SK-N-SH (cell line): Measurements from ENCODE around the gene SMIM29.

Experiments used
- EP300 ChIP-seq, 2 experiments: IDR thresholded peaks; 2 replicates each; pipeline versions ENCODE4 v1.4.0 to v1.6.1; 2012; ENCODE audit warnings: borderline replicate concordance in 1 of 2, low read depth in 1 of 2, low read length in 1 of 2
- EZH2phosphoT487 ChIP-seq: fragments of 200-600 bp; sonication (generic); IDR thresholded peaks from 2 replicates; pipeline ENCODE4 v1.6.1; 2017; ENCODE audit warnings: low read depth, mixed run types, mild to moderate bottlenecking, antibody characterized with exemption, moderate library complexity, borderline replicate concordance
- GABPA ChIP-seq: IDR thresholded peaks from 2 replicates; pipeline ENCODE4 v1.4.0; 2012; ENCODE audit warnings: low read depth, mild to moderate bottlenecking
- POLR2AphosphoS5 ChIP-seq: IDR thresholded peaks from 2 replicates; pipeline ENCODE4 v1.6.1; 2012; ENCODE audit warnings: low read depth, low read length
- RAD21 ChIP-seq: IDR thresholded peaks from 2 replicates; pipeline ENCODE4 v1.6.1; 2012; ENCODE audit warnings: mild to moderate bottlenecking, low read length
- TF ChIP-seq, protein P1 (sequence below): IDR thresholded peaks from 2 replicates; pipeline ENCODE4; 2012
- TF ChIP-seq, protein P2 (sequence below): fragments of 200-600 bp; sonication (generic); IDR thresholded peaks from 2 replicates; pipeline ENCODE4 v1.6.1; 2017; ENCODE audit warnings: antibody characterized with exemption, mild to moderate bottlenecking, moderate library complexity
- TF ChIP-seq, protein P3 (sequence below): IDR thresholded peaks from 2 replicates; pipeline ENCODE4 v1.4.0; 2012; ENCODE audit warnings: low read depth
- TF ChIP-seq, protein P4 (sequence below): fragments of 150-350 bp; IDR thresholded peaks from 2 replicates; pipeline ENCODE4 v1.6.1; 2017; ENCODE audit warnings: antibody characterized with exemption, low read length, low read depth, borderline replicate concordance

DNA sequence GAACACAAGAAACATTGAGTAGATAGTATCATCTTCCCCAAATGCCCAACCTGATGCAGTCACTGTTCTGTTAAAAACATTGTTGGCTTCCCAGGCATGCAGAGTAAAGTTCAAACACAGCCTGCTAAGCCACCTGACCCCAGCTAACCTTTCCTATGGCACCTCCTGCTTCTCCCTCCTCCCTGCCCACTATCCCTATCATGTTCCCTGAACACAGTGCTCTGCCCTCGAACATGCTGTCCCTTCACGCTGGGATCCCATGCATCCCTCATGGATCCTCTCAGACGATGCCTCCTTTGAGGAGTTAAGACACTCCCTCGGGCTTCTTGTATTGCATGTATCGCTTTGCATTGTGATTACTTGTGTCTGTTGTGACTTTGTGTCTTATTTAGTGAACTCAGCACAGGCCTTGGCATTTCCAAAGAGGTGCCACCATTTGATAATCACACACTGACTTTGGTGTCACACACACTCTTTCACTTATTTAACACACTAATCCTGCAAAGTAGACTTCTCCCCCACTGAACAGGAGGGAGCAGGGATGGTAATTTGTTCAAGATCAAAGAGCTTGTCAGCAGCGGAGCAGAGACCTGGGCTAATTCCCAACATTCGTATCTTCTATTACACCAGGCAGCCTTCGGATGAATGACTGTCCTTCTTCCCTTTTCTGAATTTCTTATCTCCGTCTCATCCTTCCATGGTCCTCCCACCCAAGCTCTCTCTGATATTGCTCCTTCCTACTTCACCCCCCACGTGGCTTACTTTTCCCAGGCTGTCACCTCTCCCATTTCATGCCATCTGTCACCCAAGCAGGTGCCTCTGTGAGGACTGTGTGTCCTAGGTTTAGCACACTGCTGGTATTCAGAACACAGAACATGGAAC lies 28.3 kb upstream of the SMIM29 start:
- TF ChIP-seq, protein P1, sequence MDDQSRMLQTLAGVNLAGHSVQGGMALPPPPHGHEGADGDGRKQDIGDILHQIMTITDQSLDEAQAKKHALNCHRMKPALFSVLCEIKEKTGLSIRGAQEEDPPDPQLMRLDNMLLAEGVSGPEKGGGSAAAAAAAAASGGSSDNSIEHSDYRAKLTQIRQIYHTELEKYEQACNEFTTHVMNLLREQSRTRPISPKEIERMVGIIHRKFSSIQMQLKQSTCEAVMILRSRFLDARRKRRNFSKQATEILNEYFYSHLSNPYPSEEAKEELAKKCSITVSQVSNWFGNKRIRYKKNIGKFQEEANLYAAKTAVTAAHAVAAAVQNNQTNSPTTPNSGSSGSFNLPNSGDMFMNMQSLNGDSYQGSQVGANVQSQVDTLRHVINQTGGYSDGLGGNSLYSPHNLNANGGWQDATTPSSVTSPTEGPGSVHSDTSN: no peak
- TF ChIP-seq, protein P2, sequence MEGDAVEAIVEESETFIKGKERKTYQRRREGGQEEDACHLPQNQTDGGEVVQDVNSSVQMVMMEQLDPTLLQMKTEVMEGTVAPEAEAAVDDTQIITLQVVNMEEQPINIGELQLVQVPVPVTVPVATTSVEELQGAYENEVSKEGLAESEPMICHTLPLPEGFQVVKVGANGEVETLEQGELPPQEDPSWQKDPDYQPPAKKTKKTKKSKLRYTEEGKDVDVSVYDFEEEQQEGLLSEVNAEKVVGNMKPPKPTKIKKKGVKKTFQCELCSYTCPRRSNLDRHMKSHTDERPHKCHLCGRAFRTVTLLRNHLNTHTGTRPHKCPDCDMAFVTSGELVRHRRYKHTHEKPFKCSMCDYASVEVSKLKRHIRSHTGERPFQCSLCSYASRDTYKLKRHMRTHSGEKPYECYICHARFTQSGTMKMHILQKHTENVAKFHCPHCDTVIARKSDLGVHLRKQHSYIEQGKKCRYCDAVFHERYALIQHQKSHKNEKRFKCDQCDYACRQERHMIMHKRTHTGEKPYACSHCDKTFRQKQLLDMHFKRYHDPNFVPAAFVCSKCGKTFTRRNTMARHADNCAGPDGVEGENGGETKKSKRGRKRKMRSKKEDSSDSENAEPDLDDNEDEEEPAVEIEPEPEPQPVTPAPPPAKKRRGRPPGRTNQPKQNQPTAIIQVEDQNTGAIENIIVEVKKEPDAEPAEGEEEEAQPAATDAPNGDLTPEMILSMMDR: no peak
- no peak for TF ChIP-seq EZH2phosphoT487
- no peak for TF ChIP-seq RAD21
- TF ChIP-seq EP300 (IDR thresholded peaks at IDR 0.05; ENCODE audit: borderline replicate concordance in 1 of 2, low read depth in 1 of 2, low read length in 1 of 2): no peak
- TF ChIP-seq, protein P3, sequence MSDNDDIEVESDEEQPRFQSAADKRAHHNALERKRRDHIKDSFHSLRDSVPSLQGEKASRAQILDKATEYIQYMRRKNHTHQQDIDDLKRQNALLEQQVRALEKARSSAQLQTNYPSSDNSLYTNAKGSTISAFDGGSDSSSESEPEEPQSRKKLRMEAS: no peak
- TF ChIP-seq GABPA: no peak
- TF ChIP-seq, protein P4, sequence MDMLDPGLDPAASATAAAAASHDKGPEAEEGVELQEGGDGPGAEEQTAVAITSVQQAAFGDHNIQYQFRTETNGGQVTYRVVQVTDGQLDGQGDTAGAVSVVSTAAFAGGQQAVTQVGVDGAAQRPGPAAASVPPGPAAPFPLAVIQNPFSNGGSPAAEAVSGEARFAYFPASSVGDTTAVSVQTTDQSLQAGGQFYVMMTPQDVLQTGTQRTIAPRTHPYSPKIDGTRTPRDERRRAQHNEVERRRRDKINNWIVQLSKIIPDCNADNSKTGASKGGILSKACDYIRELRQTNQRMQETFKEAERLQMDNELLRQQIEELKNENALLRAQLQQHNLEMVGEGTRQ: no peak
- no peak for TF ChIP-seq POLR2AphosphoS5
